Activated T-cell treated with anti-CD3 and anti-CD28 coated beads, Interleukin-2, amount 50 U/mL, for 1 hour (primary cell): Measurements from ENCODE around the gene CCDC88C.

Source experiments
- DNase-seq: peaks from one replicate; pipeline ENCODE4 v3.0.0-alpha.2; 2020

Gene CCDC88C

GRCh38 chr14:91342206-91342760 lies 75.3 kb downstream of the CCDC88C start:
- no peak for DNase-seq

GRCh38 chr14:91341751-91342154 lies 75.9 kb downstream of the CCDC88C start:
- DNase-seq = no peak

- DNase-seq = no peak
Observed at GRCh38 chr14:91341334-91341733, 76.3 kb downstream of the CCDC88C start.

GRCh38 chr14:91339671-91340369 lies 77.8 kb downstream of the CCDC88C start:
- no peak for DNase-seq

GRCh38 chr14:91339076-91339475 lies 78.5 kb downstream of the CCDC88C start:
- no peak for DNase-seq

GRCh38 chr14:91338379-91338778 lies 79.2 kb downstream of the CCDC88C start:
- DNase-seq = no peak

GRCh38 chr14:91337699-91338335 lies 79.8 kb downstream of the CCDC88C start:
- DNase-seq = no peak

GRCh38 chr14:91336093-91336450 lies 81.5 kb downstream of the CCDC88C start:
- DNase-seq = no peak

- no peak for DNase-seq
Observed at GRCh38 chr14:91335191-91336092, 82.2 kb downstream of the CCDC88C start.

- DNase-seq = no peak
Observed at GRCh38 chr14:91333650-91334039, 84.0 kb downstream of the CCDC88C start.

GRCh38 chr14:91332986-91333649 lies 84.5 kb downstream of the CCDC88C start:
- DNase-seq = no peak

GRCh38 chr14:91332171-91332985 lies 85.2 kb downstream of the CCDC88C start:
- no peak for DNase-seq

- no peak for DNase-seq
Observed at GRCh38 chr14:91331721-91332120, 85.9 kb downstream of the CCDC88C start.

- DNase-seq = no peak
Observed at GRCh38 chr14:91330856-91331255, 86.8 kb downstream of the CCDC88C start.

GRCh38 chr14:91330096-91330696 lies 87.4 kb downstream of the CCDC88C start:
- no peak for DNase-seq

- no peak for DNase-seq
Observed at GRCh38 chr14:91329486-91330014, 88.1 kb downstream of the CCDC88C start.

- DNase-seq = no peak
Observed at GRCh38 chr14:91328313-91329050, 89.1 kb downstream of the CCDC88C start.

GRCh38 chr14:91327661-91328312 lies 89.8 kb downstream of the CCDC88C start:
- no peak for DNase-seq

- no peak for DNase-seq
Observed at GRCh38 chr14:91327250-91327595, 90.4 kb downstream of the CCDC88C start.
